ENCODE data around the gene PGD.

GRCh38 chr1:10438677-10439163 lies 39.9 kb downstream of the PGD start:
- TF ChIP-seq POLR2A (IDR thresholded peaks at IDR 0.05) (no peak), POLR2AphosphoS5 (IDR thresholded peaks at IDR 0.05) (no peak)
- TF ChIP-seq, protein P1, sequence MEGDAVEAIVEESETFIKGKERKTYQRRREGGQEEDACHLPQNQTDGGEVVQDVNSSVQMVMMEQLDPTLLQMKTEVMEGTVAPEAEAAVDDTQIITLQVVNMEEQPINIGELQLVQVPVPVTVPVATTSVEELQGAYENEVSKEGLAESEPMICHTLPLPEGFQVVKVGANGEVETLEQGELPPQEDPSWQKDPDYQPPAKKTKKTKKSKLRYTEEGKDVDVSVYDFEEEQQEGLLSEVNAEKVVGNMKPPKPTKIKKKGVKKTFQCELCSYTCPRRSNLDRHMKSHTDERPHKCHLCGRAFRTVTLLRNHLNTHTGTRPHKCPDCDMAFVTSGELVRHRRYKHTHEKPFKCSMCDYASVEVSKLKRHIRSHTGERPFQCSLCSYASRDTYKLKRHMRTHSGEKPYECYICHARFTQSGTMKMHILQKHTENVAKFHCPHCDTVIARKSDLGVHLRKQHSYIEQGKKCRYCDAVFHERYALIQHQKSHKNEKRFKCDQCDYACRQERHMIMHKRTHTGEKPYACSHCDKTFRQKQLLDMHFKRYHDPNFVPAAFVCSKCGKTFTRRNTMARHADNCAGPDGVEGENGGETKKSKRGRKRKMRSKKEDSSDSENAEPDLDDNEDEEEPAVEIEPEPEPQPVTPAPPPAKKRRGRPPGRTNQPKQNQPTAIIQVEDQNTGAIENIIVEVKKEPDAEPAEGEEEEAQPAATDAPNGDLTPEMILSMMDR (IDR thresholded peaks at IDR 0.05) = no peak

Measured in prostate gland (tissue), 2 donors.